ENCODE data around the gene SLC4A8.

DNA sequence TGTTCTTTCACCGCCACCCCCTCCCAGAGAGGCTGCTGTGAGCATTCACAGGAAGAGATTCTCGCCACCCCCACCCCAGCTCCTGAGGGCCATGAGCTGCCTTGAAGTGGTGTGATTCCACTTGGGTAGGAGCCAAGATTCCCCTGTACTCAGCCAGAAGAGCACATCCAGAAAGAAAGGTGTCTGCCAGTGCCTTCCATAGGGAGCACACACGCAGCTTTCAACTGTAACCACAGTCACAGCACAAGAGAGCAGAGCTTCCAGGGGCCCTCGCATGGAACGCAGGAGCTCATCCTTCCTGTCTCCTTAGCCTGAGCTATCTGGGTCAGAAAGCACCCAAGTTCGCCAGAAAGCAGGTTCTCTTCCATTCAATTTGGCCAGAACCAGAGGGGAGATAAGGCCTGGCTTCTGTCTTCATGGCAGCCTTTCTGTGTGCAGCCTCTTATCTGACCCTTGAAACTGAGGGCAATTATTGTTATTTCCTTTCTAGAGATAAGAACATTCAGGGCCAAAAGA, 99.8 kb downstream of the SLC4A8 start:
- TF ChIP-seq, protein P1, sequence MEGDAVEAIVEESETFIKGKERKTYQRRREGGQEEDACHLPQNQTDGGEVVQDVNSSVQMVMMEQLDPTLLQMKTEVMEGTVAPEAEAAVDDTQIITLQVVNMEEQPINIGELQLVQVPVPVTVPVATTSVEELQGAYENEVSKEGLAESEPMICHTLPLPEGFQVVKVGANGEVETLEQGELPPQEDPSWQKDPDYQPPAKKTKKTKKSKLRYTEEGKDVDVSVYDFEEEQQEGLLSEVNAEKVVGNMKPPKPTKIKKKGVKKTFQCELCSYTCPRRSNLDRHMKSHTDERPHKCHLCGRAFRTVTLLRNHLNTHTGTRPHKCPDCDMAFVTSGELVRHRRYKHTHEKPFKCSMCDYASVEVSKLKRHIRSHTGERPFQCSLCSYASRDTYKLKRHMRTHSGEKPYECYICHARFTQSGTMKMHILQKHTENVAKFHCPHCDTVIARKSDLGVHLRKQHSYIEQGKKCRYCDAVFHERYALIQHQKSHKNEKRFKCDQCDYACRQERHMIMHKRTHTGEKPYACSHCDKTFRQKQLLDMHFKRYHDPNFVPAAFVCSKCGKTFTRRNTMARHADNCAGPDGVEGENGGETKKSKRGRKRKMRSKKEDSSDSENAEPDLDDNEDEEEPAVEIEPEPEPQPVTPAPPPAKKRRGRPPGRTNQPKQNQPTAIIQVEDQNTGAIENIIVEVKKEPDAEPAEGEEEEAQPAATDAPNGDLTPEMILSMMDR (IDR thresholded peaks at IDR 0.05 in 4 of 5, conservative IDR thresholded peaks at IDR 0.05 in 1 of 5): no peak
- no peak for TF ChIP-seq POLR2A (IDR thresholded peaks at IDR 0.05)
